ENCODE results near the gene CERCAM.
A peak's percentile ranks its signal among the peaks of the same experiment; 100 is the strongest.
"Not testable (repeated sequence)": the region's sequence is repeated elsewhere in the genome, so short reads cannot be mapped to it uniquely, and the experiment has no call there.

CERCAM gene

DNA sequence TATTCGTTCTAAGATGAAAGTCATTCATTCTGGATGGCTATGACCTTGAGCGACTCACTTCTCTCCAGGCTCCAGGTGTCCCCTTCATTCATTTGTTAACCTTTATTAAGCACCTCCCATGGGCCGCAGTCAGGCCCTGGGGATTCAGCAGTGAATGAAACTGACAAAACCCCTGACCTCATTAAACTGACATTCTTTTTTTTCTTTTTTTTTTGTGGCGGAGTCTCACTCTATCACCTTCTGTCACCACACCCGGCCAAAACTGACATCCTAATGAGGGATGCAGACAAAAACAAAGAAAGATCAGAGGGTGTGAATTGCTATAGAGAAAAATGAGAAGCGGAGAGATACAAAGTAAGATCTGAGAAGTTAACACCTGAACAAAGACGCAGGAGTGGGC is 18.6 kb downstream of the CERCAM start:
- H3K9me3 ChIP-seq (ENCODE audit: control insufficient read depth, insufficient read depth, low read length) = no peaks in the 10 kb centered on the region
- no peaks in the 10 kb centered on the region for H3K36me3 ChIP-seq (ENCODE audit: insufficient read depth, low read length)
- H3K4me1 ChIP-seq (ENCODE audit: insufficient read depth, low read length) = no peaks in the 10 kb centered on the region
- no peak overlapping the region for H3K9ac ChIP-seq (ENCODE audit: low read depth, low read length)

DNA sequence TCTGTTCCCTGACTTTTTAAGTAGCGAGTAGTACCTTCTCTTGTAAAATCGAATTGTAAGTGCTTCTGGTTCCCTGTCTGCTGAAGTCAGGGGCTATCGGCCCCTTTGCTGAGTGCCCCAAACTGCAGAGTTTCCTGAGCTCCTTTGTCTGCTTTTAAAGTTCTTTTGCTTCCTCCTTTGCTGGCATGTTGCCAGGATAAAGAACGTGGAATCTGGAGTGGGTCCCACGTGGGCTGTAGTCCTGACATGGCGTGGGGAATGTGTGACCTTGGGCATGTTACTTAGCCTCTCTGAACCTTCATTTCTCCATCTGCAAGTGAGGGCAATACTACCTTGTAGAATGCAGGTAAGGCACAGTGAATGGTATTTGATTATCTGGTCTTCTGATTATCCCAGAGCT is 21.5 kb downstream of the CERCAM start:
- Histone ChIP-seq H3K9ac (ENCODE audit: low read depth, low read length) (no peak overlapping the region), H3K9me3 (ENCODE audit: control insufficient read depth, insufficient read depth, low read length) (no peaks in the 10 kb centered on the region), H3K4me1 (ENCODE audit: insufficient read depth, low read length) (no peaks in the 10 kb centered on the region), H3K36me3 (ENCODE audit: insufficient read depth, low read length) (no peaks in the 10 kb centered on the region)

DNA sequence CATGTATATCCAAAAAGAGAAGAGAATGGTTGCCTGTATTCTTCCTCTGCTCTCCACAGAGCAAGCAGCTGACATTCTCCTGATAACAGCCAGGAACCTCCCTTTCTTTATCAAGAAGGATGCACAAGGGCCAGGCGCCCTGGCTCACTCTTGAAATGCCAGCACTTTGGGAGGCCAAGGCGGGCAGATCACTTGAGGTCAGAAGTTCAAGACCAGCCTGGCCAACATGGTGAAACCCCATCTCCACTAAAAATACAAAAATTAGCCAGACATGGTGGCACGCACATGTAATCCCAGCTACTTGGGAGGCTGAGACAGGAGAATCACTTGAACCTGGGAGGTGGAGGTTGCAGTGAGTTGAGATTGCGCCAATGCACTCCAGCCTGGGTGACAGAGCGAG is 25.8 kb downstream of the CERCAM start:
- not testable (repeated sequence) for H3K4me1 ChIP-seq (ENCODE audit: insufficient read depth, low read length); H3K9me3 ChIP-seq (ENCODE audit: control insufficient read depth, insufficient read depth, low read length); H3K9ac ChIP-seq (ENCODE audit: low read depth, low read length); H3K36me3 ChIP-seq (ENCODE audit: insufficient read depth, low read length)

DNA sequence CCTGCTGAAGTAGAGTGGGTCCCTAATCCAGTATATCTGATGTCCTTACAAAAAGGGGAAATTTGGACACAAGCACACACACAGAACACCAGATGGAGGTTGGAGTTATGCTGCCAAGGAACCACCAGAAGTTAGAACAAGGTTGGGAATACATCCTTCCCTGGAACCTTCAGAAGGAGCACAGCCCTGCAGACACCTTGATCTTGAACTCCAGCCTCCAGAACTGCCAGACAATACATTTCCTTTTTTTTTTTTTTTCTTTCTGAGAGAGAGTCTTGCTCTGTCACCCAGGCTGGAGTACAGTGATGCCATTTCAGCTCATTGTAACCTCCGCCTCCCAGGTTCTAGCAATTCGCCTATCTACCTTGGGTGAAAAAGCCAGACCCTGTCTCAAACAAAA is 28.1 kb downstream of the CERCAM start:
- Histone ChIP-seq H3K9ac (ENCODE audit: low read depth, low read length) (no peak overlapping the region), H3K9me3 (ENCODE audit: control insufficient read depth, insufficient read depth, low read length) (no peaks in the 10 kb centered on the region), H3K36me3 (ENCODE audit: insufficient read depth, low read length) (no peaks in the 10 kb centered on the region), H3K4me1 (ENCODE audit: insufficient read depth, low read length) (no peaks in the 10 kb centered on the region)

DNA sequence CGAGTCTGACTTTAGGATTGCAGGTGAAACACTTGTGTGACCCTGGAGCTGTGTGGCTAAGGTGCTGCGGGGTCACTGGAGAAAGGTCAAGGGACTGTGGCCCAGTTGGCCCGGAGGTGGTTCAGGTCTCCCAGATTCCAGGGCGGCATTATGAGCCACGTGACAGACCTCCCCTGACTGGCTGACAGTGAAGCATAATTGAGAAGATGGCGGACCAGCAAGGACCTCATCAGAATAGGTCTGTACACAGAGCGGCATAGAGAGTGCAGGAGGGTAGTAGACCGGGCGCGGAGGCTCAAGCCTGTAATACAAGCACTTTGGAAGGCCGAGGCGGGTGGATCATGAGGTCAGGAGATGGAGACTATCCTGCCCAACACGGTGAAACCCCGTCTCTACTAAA is 34.3 kb downstream of the CERCAM start:
- H3K4me1 ChIP-seq (ENCODE audit: insufficient read depth, low read length) = peaks cover 6% of the 10 kb centered on the region; the same call in 1 of the 2 replicates

DNA sequence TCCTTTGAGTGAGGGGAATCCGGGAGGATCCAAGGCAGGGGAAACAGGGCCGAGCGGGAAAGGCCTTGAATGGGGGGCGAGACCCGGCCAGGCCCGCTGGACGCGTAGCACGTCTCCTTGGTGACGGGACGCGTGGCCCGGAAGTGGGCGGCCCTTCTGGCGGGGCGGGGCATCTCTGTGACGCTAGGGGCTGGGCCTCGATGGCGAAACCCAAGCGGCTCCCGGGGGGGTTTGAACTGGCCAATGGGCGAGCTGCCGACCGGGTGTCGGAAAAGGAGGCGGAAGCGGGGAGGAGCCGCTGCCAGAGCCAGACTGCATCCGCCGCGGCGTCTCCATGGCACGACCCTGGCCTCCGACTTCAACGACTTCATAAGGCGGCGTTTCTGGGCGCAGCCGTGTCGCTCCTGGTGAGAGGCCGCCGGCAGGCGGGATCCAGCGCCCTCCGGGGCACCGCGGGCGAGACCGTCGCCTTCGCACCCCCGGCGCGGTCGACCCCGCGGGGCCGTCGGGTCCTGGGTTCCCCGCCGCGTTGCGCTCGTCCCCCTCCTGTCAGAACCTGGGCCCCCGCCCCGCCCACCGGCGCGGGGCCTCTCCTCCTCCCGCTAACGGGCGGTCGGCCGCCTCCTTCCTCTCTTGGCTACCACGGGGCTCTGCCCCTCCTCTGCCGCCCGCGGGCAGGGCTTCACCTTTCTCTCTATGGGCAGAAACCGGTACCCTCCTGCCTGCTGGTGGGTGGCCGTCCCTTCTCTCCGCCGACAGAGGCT is 35.4 kb downstream of the CERCAM start, which contains the start of gene ODF2:
Gene ODF2, plus strand, starts transcription at position 158 of the 764 bp plus-strand sequence. Its CDS starts 86 bp downstream, at position 244.
- Histone ChIP-seq H3K9ac (ENCODE audit: low read depth, low read length) (peak within 1 kb of the TSS; percentile 81; the same call in 1 of the 2 replicates), H3K36me3 (ENCODE audit: insufficient read depth, low read length) (no peaks in the 10 kb centered on the region; the same call in none of the 2 replicates), H3K4me1 (ENCODE audit: insufficient read depth, low read length) (peaks cover 6% of the 10 kb centered on the region; the same call in 1 of the 2 replicates), H3K9me3 (ENCODE audit: control insufficient read depth, insufficient read depth, low read length) (no peaks in the 10 kb centered on the region)

More for the DNA sequence above, 34.3 kb downstream of the CERCAM start:
- Histone ChIP-seq H3K36me3 (ENCODE audit: insufficient read depth, low read length) (no peaks in the 10 kb centered on the region), H3K9ac (ENCODE audit: low read depth, low read length) (no peak overlapping the region), H3K9me3 (ENCODE audit: control insufficient read depth, insufficient read depth, low read length) (no peaks in the 10 kb centered on the region)

DNA sequence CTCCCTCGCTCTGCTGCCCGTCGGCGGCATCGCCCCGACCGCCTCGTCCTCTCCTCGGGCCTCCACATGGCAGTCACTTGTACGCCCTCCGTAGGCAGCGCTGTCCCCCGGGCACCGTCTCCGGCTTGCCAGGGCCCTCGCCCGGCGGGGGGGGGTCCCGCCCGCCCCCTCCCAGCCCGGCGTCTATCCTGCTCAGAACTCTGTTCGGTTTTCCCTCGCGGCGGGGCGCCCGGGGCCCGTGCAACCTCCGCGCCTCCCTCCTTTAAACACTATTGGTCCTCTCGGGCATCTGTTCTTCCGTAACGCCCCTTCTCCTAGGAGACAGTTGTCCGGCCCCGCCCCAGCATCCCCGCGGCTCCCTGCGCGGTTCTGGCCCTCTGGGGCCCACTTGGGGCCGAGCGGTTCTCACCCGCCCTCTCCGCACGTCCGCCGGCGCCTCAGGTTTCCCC is 36.0 kb downstream of the CERCAM start:
- Histone ChIP-seq H3K4me1 (ENCODE audit: insufficient read depth, low read length) (peaks cover 6% of the 10 kb centered on the region; the same call in 1 of the 2 replicates), H3K9ac (ENCODE audit: low read depth, low read length) (peak overlapping the region; percentile 81; the same call in 1 of the 2 replicates), H3K9me3 (ENCODE audit: control insufficient read depth, insufficient read depth, low read length) (no peaks in the 10 kb centered on the region), H3K36me3 (ENCODE audit: insufficient read depth, low read length) (no peaks in the 10 kb centered on the region; the same call in none of the 2 replicates)

DNA sequence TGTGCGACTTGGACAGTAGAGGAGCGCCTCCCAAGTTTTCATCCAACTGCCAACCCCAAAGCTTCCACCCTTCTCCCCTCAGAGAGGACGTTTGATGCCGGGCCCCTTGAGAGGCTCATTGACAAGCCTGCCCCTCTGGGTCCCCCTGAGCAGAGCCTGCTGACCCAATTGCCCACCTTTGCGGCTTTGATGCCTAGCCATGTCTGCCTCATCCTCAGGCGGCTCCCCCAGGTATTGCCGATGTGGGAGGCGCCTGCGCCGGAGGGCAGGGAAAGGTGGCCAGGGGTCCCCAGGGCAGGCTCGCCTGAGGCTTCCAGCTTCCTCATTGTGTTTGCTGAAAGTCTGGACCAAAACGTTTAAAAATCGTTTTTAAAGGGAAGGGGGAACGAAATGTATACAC is 36.5 kb downstream of the CERCAM start:
- peak overlapping the region; percentile 81; the same call in 1 of the 2 replicates for H3K9ac ChIP-seq (ENCODE audit: low read depth, low read length)
- no peaks in the 10 kb centered on the region for H3K9me3 ChIP-seq (ENCODE audit: control insufficient read depth, insufficient read depth, low read length)

DNA sequence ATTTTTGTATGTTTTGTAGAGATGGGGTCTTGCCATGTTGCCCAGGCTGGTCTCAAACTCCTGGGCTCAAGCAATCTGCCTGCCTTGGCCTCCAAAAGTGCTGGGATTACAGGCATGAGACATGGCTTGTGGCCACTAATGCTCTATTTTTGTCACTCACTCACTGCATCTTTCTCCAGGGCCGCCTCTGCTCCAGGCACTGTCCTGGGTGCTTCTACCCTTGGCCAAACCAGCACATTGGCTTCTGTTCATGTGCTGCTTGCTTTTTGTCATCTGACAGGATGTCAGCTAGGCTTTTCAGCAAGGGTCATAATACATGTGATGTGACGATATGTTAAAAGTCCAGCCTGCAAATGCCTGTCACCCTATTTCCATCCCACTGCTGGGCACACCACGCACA is 38.4 kb downstream of the CERCAM start:
- H3K9ac ChIP-seq (ENCODE audit: low read depth, low read length) = no peak overlapping the region
- no peaks in the 10 kb centered on the region for H3K9me3 ChIP-seq (ENCODE audit: control insufficient read depth, insufficient read depth, low read length)
- H3K4me1 ChIP-seq (ENCODE audit: insufficient read depth, low read length) = peaks cover 6% of the 10 kb centered on the region; the same call in 1 of the 2 replicates
- no peaks in the 10 kb centered on the region; the same call in none of the 2 replicates for H3K36me3 ChIP-seq (ENCODE audit: insufficient read depth, low read length)

More for the DNA sequence above, 36.5 kb downstream of the CERCAM start:
- no peaks in the 10 kb centered on the region; the same call in none of the 2 replicates for H3K36me3 ChIP-seq (ENCODE audit: insufficient read depth, low read length)
- peaks cover 6% of the 10 kb centered on the region; the same call in 1 of the 2 replicates for H3K4me1 ChIP-seq (ENCODE audit: insufficient read depth, low read length)

DNA sequence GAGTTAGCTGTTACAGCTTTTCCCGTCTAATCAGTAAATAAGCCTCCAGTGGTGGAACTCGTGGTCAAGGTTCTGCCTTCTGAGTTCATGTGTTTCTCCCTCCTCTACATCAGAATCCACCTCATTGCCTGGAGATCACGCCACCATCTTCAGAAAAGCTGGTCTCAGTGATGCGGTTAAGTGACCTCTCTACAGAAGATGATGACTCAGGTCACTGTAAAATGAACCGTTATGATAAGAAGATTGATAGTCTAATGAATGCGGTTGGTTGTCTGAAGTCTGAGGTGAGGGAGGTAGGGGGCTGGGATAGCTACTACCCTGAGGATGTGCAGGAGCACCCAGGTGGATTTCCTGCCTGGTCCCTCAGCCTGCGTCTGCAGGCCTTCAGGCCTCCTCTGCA is 48.4 kb downstream of the CERCAM start:
- Histone ChIP-seq H3K4me1 (ENCODE audit: insufficient read depth, low read length) (no peaks in the 10 kb centered on the region), H3K9ac (ENCODE audit: low read depth, low read length) (no peak overlapping the region), H3K36me3 (ENCODE audit: insufficient read depth, low read length) (no peaks in the 10 kb centered on the region), H3K9me3 (ENCODE audit: control insufficient read depth, insufficient read depth, low read length) (no peaks in the 10 kb centered on the region)

DNA sequence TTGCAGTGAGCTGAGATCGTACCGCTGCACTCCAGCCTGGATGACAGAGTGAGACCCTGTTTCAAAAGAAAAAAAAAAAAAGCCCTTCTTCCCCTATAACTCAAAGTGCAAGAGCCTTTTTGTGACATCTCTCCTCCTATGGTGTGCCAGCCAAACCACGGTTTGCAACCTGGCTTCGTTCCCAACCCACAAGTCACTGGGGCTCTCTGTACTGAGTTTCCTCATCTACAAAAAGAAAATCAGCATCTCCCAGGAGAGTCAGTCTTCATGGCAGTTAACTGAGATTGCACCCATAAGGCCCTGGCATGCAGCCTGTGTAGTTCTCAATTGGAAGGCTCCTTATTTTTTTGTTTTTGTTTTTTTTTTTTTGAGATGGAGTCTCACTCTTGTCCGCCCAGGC is 49.9 kb downstream of the CERCAM start:
- H3K36me3 ChIP-seq (ENCODE audit: insufficient read depth, low read length) = no peaks in the 10 kb centered on the region
- no peak overlapping the region for H3K9ac ChIP-seq (ENCODE audit: low read depth, low read length)
- no peaks in the 10 kb centered on the region for H3K9me3 ChIP-seq (ENCODE audit: control insufficient read depth, insufficient read depth, low read length)
- H3K4me1 ChIP-seq (ENCODE audit: insufficient read depth, low read length) = no peaks in the 10 kb centered on the region

DNA sequence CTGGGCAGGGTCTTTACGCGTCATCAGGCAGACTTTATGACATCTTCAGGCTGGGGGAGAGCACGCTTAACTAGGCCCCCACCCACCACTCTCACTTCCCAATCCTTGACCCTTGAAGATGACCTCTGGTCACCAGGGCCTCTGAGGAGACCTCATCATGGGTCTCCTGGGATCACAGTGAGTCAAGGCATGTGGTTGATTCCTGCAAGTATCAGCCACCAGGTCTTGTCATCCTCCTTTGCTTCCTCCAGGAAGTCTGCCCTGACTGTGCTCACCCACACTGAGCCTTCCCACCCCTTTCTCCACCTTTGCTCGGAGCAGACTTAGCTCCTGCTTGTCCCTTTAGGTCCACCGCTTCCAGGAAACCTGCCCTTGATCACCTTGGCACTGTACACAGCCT is 52.4 kb downstream of the CERCAM start:
- no peaks in the 10 kb centered on the region for H3K4me1 ChIP-seq (ENCODE audit: insufficient read depth, low read length)

DNA sequence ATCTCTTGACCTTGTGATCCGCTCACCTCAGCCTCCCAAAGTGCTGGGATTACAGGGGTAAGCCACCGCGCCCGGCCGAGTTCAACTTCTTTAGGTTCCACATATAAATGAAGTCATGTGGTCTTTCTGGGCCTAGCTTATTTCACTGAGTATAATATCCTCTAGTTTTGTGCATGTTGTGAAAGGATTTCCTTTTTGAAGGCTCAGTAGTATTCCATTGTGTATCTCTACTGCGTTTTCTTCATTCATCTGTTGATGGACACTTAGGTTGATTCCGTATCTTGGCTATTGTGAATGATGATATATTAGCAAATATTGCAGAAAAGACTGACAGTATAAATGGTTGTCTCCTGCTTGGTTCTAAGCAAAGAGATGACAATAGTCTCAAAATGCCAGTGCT is 55.2 kb downstream of the CERCAM start:
- H3K9me3 ChIP-seq (ENCODE audit: control insufficient read depth, insufficient read depth, low read length) = no peaks in the 10 kb centered on the region
- no peaks in the 10 kb centered on the region for H3K4me1 ChIP-seq (ENCODE audit: insufficient read depth, low read length)
- H3K9ac ChIP-seq (ENCODE audit: low read depth, low read length) = no peak overlapping the region
- H3K36me3 ChIP-seq (ENCODE audit: insufficient read depth, low read length) = no peaks in the 10 kb centered on the region

More for the DNA sequence above, 52.4 kb downstream of the CERCAM start:
- no peaks in the 10 kb centered on the region for H3K9me3 ChIP-seq (ENCODE audit: control insufficient read depth, insufficient read depth, low read length)
- H3K9ac ChIP-seq (ENCODE audit: low read depth, low read length) = no peak overlapping the region
- H3K36me3 ChIP-seq (ENCODE audit: insufficient read depth, low read length) = no peaks in the 10 kb centered on the region

DNA sequence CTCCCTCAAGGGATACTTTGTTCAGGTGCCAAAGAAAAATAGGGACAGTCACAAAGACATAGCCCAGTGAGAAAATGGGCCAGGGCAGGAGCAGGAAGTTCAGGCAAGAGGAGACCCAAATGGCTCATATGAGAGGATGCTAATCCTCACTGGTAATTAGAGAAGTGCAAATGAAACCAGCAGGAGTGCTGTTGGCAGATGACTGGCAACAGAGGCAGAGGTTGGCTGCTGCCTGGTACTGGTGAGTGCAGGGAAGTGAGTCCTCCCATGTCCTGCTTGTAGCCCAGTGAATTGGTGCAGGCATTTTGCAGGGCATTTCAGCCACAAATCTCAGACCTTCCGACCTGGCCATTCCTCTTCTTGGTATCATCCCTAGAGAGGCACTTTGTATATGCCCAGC is 58.6 kb downstream of the CERCAM start:
- Histone ChIP-seq H3K9me3 (ENCODE audit: control insufficient read depth, insufficient read depth, low read length) (no peaks in the 10 kb centered on the region), H3K9ac (ENCODE audit: low read depth, low read length) (no peak overlapping the region), H3K36me3 (ENCODE audit: insufficient read depth, low read length) (peaks cover 3% of the 10 kb centered on the region; the same call in 1 of the 2 replicates), H3K4me1 (ENCODE audit: insufficient read depth, low read length) (no peaks in the 10 kb centered on the region)

DNA sequence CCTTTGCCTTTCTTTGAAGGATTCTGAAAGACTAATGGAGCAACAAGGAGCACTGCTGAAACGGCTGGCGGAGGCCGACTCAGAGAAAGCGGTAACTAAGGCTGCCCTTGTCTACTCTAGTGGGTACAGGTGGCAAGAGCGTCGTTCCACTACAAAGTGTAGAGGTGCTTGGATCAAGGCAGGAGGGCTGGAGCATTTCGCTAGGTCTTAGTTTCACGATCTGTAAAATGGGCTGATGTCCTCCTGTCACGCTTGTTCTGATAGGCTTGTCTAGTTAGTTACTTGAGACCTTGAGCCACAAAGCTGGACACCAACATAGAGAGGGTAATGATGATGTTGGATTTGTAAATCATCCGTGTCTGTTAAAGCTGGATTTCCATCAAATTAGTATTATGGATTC is 60.9 kb downstream of the CERCAM start:
- Histone ChIP-seq H3K4me1 (ENCODE audit: insufficient read depth, low read length) (no peaks in the 10 kb centered on the region), H3K9ac (ENCODE audit: low read depth, low read length) (no peak overlapping the region), H3K36me3 (ENCODE audit: insufficient read depth, low read length) (peaks cover 9% of the 10 kb centered on the region; the same call in 1 of the 2 replicates), H3K9me3 (ENCODE audit: control insufficient read depth, insufficient read depth, low read length) (no peaks in the 10 kb centered on the region)
